GM12892 (cell line): ENCODE data around the gene ADAM15.

Experiments used
- POLR2A ChIP-seq: IDR thresholded peaks from 2 replicates; pipeline ENCODE4 v1.6.1; 2011; ENCODE audit warnings: low read depth, low read length, control low read depth
- POLR2AphosphoS5 ChIP-seq: IDR thresholded peaks from 2 replicates; pipeline ENCODE4 v1.6.1; 2011; ENCODE audit warnings: low read depth, low read length, control low read depth
- TAF1 ChIP-seq: IDR thresholded peaks from 2 replicates; pipeline ENCODE4 v1.6.1; 2011; ENCODE audit warnings: low read depth, mild to moderate bottlenecking, control low read depth, low read length, borderline replicate concordance

DNA sequence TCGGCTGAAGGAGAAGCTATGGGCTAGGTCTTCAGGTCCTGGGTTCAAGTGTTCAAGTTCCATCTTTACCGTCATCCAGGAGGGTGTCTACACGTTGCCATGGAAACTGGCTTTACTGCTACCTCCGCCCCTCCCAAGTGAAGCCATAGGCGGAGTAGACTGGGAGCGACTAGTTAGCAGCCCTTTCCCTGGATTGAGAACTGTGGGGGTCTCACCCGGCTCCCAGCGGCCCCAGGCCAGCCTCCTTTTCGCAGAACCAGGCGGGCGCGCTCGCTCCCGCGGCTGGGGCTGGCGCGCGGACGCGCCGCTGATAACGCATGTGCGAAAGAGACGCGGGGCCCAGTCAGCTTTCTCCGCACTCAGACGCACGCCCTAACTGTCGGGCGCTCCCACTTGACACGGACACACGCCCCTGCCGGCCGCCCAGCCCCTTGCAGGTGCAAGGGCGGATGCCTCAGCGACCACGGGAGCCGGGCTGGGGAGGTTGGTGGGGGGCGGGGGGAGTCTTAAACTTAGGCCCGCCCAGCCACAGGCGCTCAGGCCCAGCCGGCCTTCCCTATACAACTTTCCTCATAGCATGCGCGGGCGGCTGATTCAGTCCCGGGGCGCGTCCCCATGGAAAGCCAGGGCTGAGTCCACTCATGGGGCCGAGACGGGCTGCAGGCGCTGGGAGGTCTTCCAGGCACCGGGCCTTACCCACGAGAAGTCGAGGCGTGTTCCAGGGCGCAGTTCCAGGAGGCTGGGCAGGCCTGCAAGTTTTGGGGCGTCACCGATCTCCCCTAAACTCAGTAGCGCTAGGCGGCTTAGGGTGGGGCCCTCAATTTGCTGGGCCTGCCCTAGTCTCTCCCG is 19.8 kb downstream of the ADAM15 start:
- TF ChIP-seq POLR2AphosphoS5 (no peak), POLR2A (no peak), TAF1 (no peak)
